DND-41 (cell line): ENCODE results near the gene TSPAN18.

ENCODE experiments used
- ATAC-seq: fragments of 200-7000 bp; cut with Tn5 transposase; 3 replicates; pipeline ENCODE4 v1.9.1; 2021; ENCODE audit warnings: low read depth; ENCODE audit not compliant: insufficient read depth
- DNase-seq: peaks from one replicate; pipeline ENCODE4 v3.0.0-alpha.2; 2020
- H2AFZ ChIP-seq: 2 replicates; pipeline ENCODE4 v1.6.0; 2012; ENCODE audit warnings: low read depth, low read length
- H3K27ac ChIP-seq: 2 replicates; pipeline ENCODE4 v1.5.1; 2012; ENCODE audit warnings: low read length, inconsistent platforms
- H3K27me3 ChIP-seq: fragments of 200-600 bp; sonication (generic); 2 replicates; pipeline ENCODE4 v1.6.0; 2012; ENCODE audit warnings: low read length, mild to moderate bottlenecking, inconsistent platforms; ENCODE audit not compliant: insufficient read depth, poor library complexity
- H3K36me3 ChIP-seq: 2 replicates; pipeline ENCODE4 v1.5.1; 2012; ENCODE audit warnings: low read length, inconsistent platforms; ENCODE audit not compliant: insufficient read depth
- H3K4me1 ChIP-seq: 2 replicates; pipeline ENCODE4 v1.5.1; 2012; ENCODE audit warnings: mild to moderate bottlenecking, low read length; ENCODE audit not compliant: insufficient read depth
- H3K4me2 ChIP-seq: 2 replicates; pipeline ENCODE4 v1.6.0; 2012; ENCODE audit warnings: mild to moderate bottlenecking, moderate library complexity, low read length, inconsistent platforms; ENCODE audit not compliant: insufficient read depth
- H3K4me3 ChIP-seq, 2 experiments: fragments of 200-600 bp in 1 of 2; shearing (Covaris generic) in 1 of 2; 2 replicates each; pipeline ENCODE4 v1.5.1; 2012 to 2016; ENCODE audit warnings: inconsistent platforms in 2 of 2, low read length in 2 of 2, mild to moderate bottlenecking in 2 of 2, low read depth in 1 of 2, moderate library complexity in 1 of 2
- H3K79me2 ChIP-seq: 2 replicates; pipeline ENCODE4 v1.6.0; 2012; ENCODE audit warnings: low read length, inconsistent platforms; ENCODE audit not compliant: insufficient read depth
- H3K9ac ChIP-seq: 2 replicates; pipeline ENCODE4 v1.6.0; 2012; ENCODE audit warnings: low read depth, mild to moderate bottlenecking, inconsistent platforms, low read length, moderate library complexity
- H3K9me3 ChIP-seq: 2 replicates; pipeline ENCODE4 v1.5.1; 2012; ENCODE audit warnings: low read length, moderate library complexity, mild to moderate bottlenecking, inconsistent platforms; ENCODE audit not compliant: insufficient read depth, severe bottlenecking
- H4K20me1 ChIP-seq: 2 replicates; pipeline ENCODE4 v1.6.0; 2012; ENCODE audit warnings: low read length; ENCODE audit not compliant: insufficient read depth
- EZH2 ChIP-seq: IDR thresholded peaks from 3 replicates; pipeline ENCODE4 v1.6.1; 2012; ENCODE audit warnings: borderline replicate concordance, low read depth, mild to moderate bottlenecking, moderate library complexity, low read length, inconsistent platforms; ENCODE audit not compliant: severe bottlenecking
- TF ChIP-seq, protein P1 (sequence below): IDR thresholded peaks from 2 replicates; pipeline ENCODE4 v1.5.1; 2012; ENCODE audit warnings: borderline replicate concordance, low read length, moderate library complexity, mild to moderate bottlenecking; ENCODE audit not compliant: poor library complexity, severe bottlenecking; ENCODE audit errors: extremely low read depth

Gene TSPAN18

DNA sequence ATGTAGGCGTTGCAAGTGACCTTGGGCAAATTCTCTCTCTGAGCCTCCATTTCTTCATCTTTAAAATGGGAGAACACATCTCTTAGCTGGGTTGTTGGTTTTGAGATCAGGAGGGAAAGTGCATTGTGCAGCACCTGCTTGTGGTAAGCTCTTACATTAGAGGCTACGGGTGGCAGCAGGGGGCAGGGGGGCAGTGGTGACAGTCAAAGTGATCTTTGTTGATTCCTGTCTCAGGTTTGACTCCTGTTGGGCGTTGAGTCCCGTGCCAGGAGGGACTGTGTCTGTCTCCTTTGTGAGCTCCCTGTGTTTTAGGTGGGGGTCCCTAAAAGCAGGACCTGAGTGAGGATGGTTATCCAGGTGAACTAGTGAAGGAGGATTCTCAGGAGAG, 122.2 kb downstream of the TSPAN18 start:
- Histone ChIP-seq H3K36me3 (no peaks in the 10 kb centered on the region), H3K9me3 (peaks cover 7% of the 10 kb centered on the region), H3K27ac (no peak overlapping the region), H3K4me3 (no peak overlapping the region), H2AFZ (no peak overlapping the region), H4K20me1 (peaks cover 5% of the 10 kb centered on the region), H3K27me3 (peaks cover 3% of the 10 kb centered on the region), H3K9ac (no peak overlapping the region), H3K4me2 (no peak overlapping the region), H3K4me1 (no peaks in the 10 kb centered on the region), H3K79me2 (no peaks in the 10 kb centered on the region)
- no peak for ATAC-seq
- no peak for DNase-seq
- TF ChIP-seq, protein P1, sequence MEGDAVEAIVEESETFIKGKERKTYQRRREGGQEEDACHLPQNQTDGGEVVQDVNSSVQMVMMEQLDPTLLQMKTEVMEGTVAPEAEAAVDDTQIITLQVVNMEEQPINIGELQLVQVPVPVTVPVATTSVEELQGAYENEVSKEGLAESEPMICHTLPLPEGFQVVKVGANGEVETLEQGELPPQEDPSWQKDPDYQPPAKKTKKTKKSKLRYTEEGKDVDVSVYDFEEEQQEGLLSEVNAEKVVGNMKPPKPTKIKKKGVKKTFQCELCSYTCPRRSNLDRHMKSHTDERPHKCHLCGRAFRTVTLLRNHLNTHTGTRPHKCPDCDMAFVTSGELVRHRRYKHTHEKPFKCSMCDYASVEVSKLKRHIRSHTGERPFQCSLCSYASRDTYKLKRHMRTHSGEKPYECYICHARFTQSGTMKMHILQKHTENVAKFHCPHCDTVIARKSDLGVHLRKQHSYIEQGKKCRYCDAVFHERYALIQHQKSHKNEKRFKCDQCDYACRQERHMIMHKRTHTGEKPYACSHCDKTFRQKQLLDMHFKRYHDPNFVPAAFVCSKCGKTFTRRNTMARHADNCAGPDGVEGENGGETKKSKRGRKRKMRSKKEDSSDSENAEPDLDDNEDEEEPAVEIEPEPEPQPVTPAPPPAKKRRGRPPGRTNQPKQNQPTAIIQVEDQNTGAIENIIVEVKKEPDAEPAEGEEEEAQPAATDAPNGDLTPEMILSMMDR = no peak
- TF ChIP-seq EZH2 = no peak

DNA sequence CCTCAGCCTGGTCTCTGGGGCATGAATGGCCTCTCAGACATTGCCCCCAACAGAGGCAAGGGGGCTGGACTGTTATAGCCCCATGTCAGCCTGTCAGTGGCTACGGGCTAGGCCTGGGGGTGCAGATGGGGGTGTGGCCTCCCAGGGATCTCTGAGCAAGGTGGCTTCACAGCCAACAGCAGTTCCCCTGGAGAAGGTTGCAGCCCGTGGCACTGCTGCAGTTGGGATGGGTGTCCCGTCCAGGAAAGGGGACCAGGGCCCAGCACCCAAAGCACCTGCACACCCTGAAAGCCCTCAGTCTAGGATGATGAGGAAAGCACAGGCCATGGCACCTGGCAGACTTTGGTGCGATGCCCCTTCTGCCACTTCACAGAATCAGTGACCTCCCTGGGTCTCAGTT, 122.7 kb downstream of the TSPAN18 start:
- no peak for TF ChIP-seq EZH2
- TF ChIP-seq, protein P1 = no peak
- H3K4me2 ChIP-seq = no peak overlapping the region

DNA sequence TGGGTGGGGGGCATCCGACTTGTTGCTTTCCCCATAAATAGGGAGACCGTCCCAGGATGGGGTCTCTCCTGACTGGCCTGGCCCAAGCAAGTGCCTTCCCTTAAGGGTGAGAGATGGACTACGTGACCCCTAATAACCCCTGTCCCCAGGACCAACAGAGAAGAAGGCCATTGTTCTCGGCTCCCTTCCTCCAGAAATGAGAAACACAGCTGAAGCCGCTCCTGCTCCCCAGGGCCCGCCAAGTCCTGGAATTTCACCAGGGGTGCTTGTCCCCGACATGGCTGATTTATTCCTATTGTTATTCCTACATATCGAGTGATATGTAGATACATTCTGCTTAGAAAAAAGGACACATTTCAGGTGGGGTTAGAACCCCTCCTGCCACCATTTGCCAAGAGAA, 123.2 kb downstream of the TSPAN18 start:
- H3K4me3 ChIP-seq = no peak overlapping the region
- H3K79me2 ChIP-seq = no peaks in the 10 kb centered on the region
- peaks cover 7% of the 10 kb centered on the region for H3K27me3 ChIP-seq
- no peaks in the 10 kb centered on the region for H3K4me1 ChIP-seq
- no peak for TF ChIP-seq EZH2
- TF ChIP-seq, protein P1 = no peak
- peaks cover 5% of the 10 kb centered on the region for H4K20me1 ChIP-seq
- ATAC-seq = no peak
- no peak overlapping the region for H3K27ac ChIP-seq
- no peaks in the 10 kb centered on the region for H3K36me3 ChIP-seq
- no peak overlapping the region for H3K9ac ChIP-seq
- DNase-seq = no peak
- H2AFZ ChIP-seq = no peak overlapping the region
- no peak overlapping the region for H3K4me2 ChIP-seq
- H3K9me3 ChIP-seq = peaks cover 7% of the 10 kb centered on the region

More for the DNA sequence above, 122.7 kb downstream of the TSPAN18 start:
- H3K27ac ChIP-seq = no peak overlapping the region
- H3K27me3 ChIP-seq = peaks cover 4% of the 10 kb centered on the region
- H2AFZ ChIP-seq = no peak overlapping the region
- H3K36me3 ChIP-seq = no peaks in the 10 kb centered on the region
- H3K9ac ChIP-seq = no peak overlapping the region
- ATAC-seq = no peak
- no peaks in the 10 kb centered on the region for H3K4me1 ChIP-seq
- no peak for DNase-seq
- H3K79me2 ChIP-seq = no peaks in the 10 kb centered on the region
- peaks cover 5% of the 10 kb centered on the region for H4K20me1 ChIP-seq
- H3K4me3 ChIP-seq = no peak overlapping the region
- H3K9me3 ChIP-seq = peaks cover 7% of the 10 kb centered on the region

DNA sequence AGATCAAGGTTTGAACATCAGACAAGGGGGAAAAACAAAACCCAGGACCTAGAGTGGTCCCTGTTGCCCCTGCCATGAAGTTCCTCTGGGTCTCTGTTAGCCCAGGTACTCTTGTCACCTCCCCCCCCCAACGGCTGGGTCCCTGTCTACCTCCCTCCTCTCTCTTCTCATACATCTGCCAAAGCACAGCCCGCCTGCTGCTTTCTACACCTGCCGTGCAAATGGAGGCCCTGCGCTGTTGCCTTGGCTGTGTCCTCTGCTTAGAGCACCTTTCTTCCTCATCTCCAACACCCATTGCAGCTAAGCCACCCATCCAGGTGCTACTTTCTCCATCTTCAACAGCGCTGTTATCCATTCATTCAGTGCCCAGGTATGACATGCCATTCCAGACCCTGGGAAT, 124.7 kb downstream of the TSPAN18 start:
- no peak overlapping the region for H3K4me2 ChIP-seq
- ATAC-seq = no peak
- peaks cover 12% of the 10 kb centered on the region for H3K27me3 ChIP-seq
- no peaks in the 10 kb centered on the region for H3K79me2 ChIP-seq
- no peak overlapping the region for H3K4me3 ChIP-seq
- H4K20me1 ChIP-seq = peaks cover 5% of the 10 kb centered on the region
- no peaks in the 10 kb centered on the region for H3K4me1 ChIP-seq
- no peak overlapping the region for H2AFZ ChIP-seq
- H3K36me3 ChIP-seq = no peaks in the 10 kb centered on the region
- no peak overlapping the region for H3K27ac ChIP-seq
- H3K9me3 ChIP-seq = peaks cover 7% of the 10 kb centered on the region
- no peak for DNase-seq
- H3K9ac ChIP-seq = no peak overlapping the region
- no peak for TF ChIP-seq EZH2
- TF ChIP-seq, protein P1 = no peak
